Inflammatory macrophage treated with lipopolysaccharide for 1 hour (primary cell): ENCODE measurements around the gene ST8SIA4.

Experiments
- DNase-seq, 2 donors: peaks; one replicate each; pipeline ENCODE4 v3.0.0-alpha.2; 2020 to 2022

Gene ST8SIA4

GRCh38 chr5:100867039-100867562 lies 36.0 kb downstream of the ST8SIA4 start:
- DNase-seq = no peak

- DNase-seq = no peak
Observed at GRCh38 chr5:100864931-100865330, 38.2 kb downstream of the ST8SIA4 start.

- DNase-seq = no peak
Observed at GRCh38 chr5:100863739-100864138, 39.3 kb downstream of the ST8SIA4 start.

GRCh38 chr5:100861148-100861547 lies 41.9 kb downstream of the ST8SIA4 start:
- DNase-seq = no peak

- no peak for DNase-seq
Observed at GRCh38 chr5:100860407-100860806, 42.7 kb downstream of the ST8SIA4 start.

GRCh38 chr5:100858987-100859545 lies 44.0 kb downstream of the ST8SIA4 start:
- DNase-seq = no peak

- no peak for DNase-seq
Observed at GRCh38 chr5:100856462-100856861, 46.6 kb downstream of the ST8SIA4 start.

GRCh38 chr5:100855937-100856430 lies 47.1 kb downstream of the ST8SIA4 start:
- no peak for DNase-seq

- no peak for DNase-seq
Observed at GRCh38 chr5:100855295-100855694, 47.8 kb downstream of the ST8SIA4 start.

- no peak for DNase-seq
Observed at GRCh38 chr5:100854591-100854990, 48.5 kb downstream of the ST8SIA4 start.

GRCh38 chr5:100853582-100853981 lies 49.5 kb downstream of the ST8SIA4 start:
- no peak for DNase-seq

- peak; percentile 65 to 67 for DNase-seq
Observed at GRCh38 chr5:100852988-100853449, 50.1 kb downstream of the ST8SIA4 start.

GRCh38 chr5:100852051-100852450 lies 51.0 kb downstream of the ST8SIA4 start:
- DNase-seq = no peak

- DNase-seq = peak in 1 of 2 donors; percentile 21
Observed at GRCh38 chr5:100846772-100847171, 56.3 kb downstream of the ST8SIA4 start.

- no peak for DNase-seq
Observed at GRCh38 chr5:100842080-100842479, 61.0 kb downstream of the ST8SIA4 start.

- DNase-seq = no peak
Observed at GRCh38 chr5:100841358-100842076, 61.6 kb downstream of the ST8SIA4 start.

GRCh38 chr5:100840789-100841188 lies 62.3 kb downstream of the ST8SIA4 start:
- no peak for DNase-seq

- DNase-seq = peak; percentile 91 to 97
Observed at GRCh38 chr5:100840370-100840769, 62.7 kb downstream of the ST8SIA4 start.

- DNase-seq = peak in 1 of 2 donors; percentile 41
Observed at GRCh38 chr5:100838048-100838473, 65.0 kb downstream of the ST8SIA4 start.

- DNase-seq = no peak
Observed at GRCh38 chr5:100834519-100834918, 68.6 kb downstream of the ST8SIA4 start.

GRCh38 chr5:100832252-100833230 lies 70.5 kb downstream of the ST8SIA4 start:
- no peak for DNase-seq

GRCh38 chr5:100828898-100829356 lies 74.2 kb downstream of the ST8SIA4 start:
- no peak for DNase-seq
